Lung (tissue), 12 donors: Measurements from ENCODE around the gene DTNA. TPM values are rescaled to one million over a fixed set of nuclear protein-coding genes. Genes with fewer than 3 reads are reported as not detected.
"Not testable (repeated sequence)": the region's sequence is repeated elsewhere in the genome, so short reads cannot be mapped to it uniquely, and the experiment has no call there.

ENCODE experiments used
- ATAC-seq: fragments of 200-7000 bp; cut with Tn5 transposase; one replicate; pipeline ENCODE4 v1.9.1; 2020; ENCODE audit warnings: moderate number of reproducible peaks; ENCODE audit not compliant: insufficient read depth, low FRiP score
- DNase-seq, 3 donors: peaks; one replicate each; pipeline ENCODE4 v3.0.0-alpha.2; 2013 to 2017
- H3K27ac ChIP-seq, 2 donors: one replicate each; pipeline ENCODE4 v1.5.1; 2013; ENCODE audit warnings: mild to moderate bottlenecking in 2 of 2, moderate library complexity in 2 of 2, control low read depth in 1 of 2, inconsistent platforms in 1 of 2, low read depth in 1 of 2, low read length in 1 of 2
- H3K27me3 ChIP-seq, 3 donors: one replicate each; pipeline ENCODE4 v1.5.1; 2013; ENCODE audit warnings: low read length in 2 of 3; ENCODE audit not compliant: control insufficient read depth in 3 of 3, insufficient read depth in 3 of 3
- H3K36me3 ChIP-seq, 4 donors: one replicate each; pipeline ENCODE4 v1.5.1; 2013; ENCODE audit warnings: low read length in 4 of 4, mild to moderate bottlenecking in 1 of 4, moderate library complexity in 1 of 4; ENCODE audit not compliant: control insufficient read depth in 4 of 4, insufficient read depth in 4 of 4
- H3K4me1 ChIP-seq, 5 donors: one replicate each; pipeline ENCODE4 v1.5.1; 2013; ENCODE audit warnings: low read length in 5 of 5, mild to moderate bottlenecking in 2 of 5, moderate library complexity in 1 of 5; ENCODE audit not compliant: control insufficient read depth in 5 of 5, insufficient read depth in 5 of 5
- H3K4me3 ChIP-seq: one replicate; pipeline ENCODE4 v1.5.1; 2013; ENCODE audit warnings: mild to moderate bottlenecking, control low read depth, moderate library complexity
- H3K9ac ChIP-seq, 2 donors: one replicate each; pipeline ENCODE4 v1.5.1; 2013; ENCODE audit warnings: low read length in 2 of 2, control low read depth in 1 of 2; ENCODE audit not compliant: insufficient read depth in 1 of 2
- H3K9me3 ChIP-seq, 4 donors: one replicate each; pipeline ENCODE4 v1.5.1; 2013; ENCODE audit warnings: low read length in 3 of 4, mild to moderate bottlenecking in 1 of 4, moderate library complexity in 1 of 4; ENCODE audit not compliant: control insufficient read depth in 4 of 4, insufficient read depth in 3 of 4
- CTCF ChIP-seq: IDR thresholded peaks from 2 replicates; pipeline ENCODE4 v1.5.1; 2012; ENCODE audit warnings: mild to moderate bottlenecking; ENCODE audit errors: control extremely low read depth, extremely low read depth
- WGBS, 2 donors: extraction: QIAGEN DNeasy Blood & Tissue Kit; methylation state at CpG; one replicate each; pipeline ENCODE4 v1.1.7; 2013; 5-methylcytosine and 5-hydroxymethylcytosine counted together
- polyA plus RNA-seq, 2 donors: library from polyadenylated mRNA; stranded (reverse); fragments of 200-250 nt; gene quantifications; one replicate each; pipeline ENCODE4 v1.2.1, GENCODE V29; 2013
- total RNA-seq, 2 donors: library from RNA; depleted of rRNA in 1 of 2; stranded (reverse); fragments of >200 nt in 1 of 2; gene quantifications; one replicate each; pipeline ENCODE4 v1.2.1, GENCODE V29; 2014 to 2021
- donor health status: control.
- donor health status: control.
- donor health status: Bipolar disorder and iron deficiency.
- donor health status: healthy.
- donor health status: DM: yes; HTN: yes; CAD: no.

Gene DTNA
- total and polyA plus RNA-seq, 4 donors, result 5.0 to 23.8 (median 12.9) TPM

- Histone ChIP-seq H3K9me3 (peaks cover 0 to 4% (median 0%) of the 10 kb centered on the region in 4 donors), H3K36me3 (no peaks in the 10 kb centered on the region), H3K4me1 (peaks cover 0 to 25% (median 0%) of the 10 kb centered on the region in 5 donors), H3K27ac (peak overlapping the region in 1 of 2 donors; percentile 88), H3K27me3 (no peaks in the 10 kb centered on the region), H3K9ac (no peak overlapping the region), H3K4me3 (no peak overlapping the region)
- DNase-seq (peak in 2 of 3 donors; percentile 51 to 58), ATAC-seq (peak; percentile 25)
- no peak for TF ChIP-seq CTCF
These were observed 20.7 kb downstream of the DTNA start for GRCh38 chr18:34730774-34731173.

- H3K27ac ChIP-seq, result no peak overlapping the region
- no peak overlapping the region for H3K9ac ChIP-seq
- H3K4me3 ChIP-seq, result no peak overlapping the region
- no peak for DNase-seq
- peaks cover 0 to 33% (median 5%) of the 10 kb centered on the region in 5 donors for H3K4me1 ChIP-seq
- WGBS, 2 donors, result 63 to 87% methylated on average over 1 of the region's 1 CpG
- ATAC-seq, result no peak
- no peaks in the 10 kb centered on the region for H3K9me3 ChIP-seq
- TF ChIP-seq CTCF, result no peak
- no peaks in the 10 kb centered on the region for H3K36me3 ChIP-seq
- H3K27me3 ChIP-seq, result no peaks in the 10 kb centered on the region
These were observed 24.0 kb downstream of the DTNA start for GRCh38 chr18:34734056-34734455.

- not testable (repeated sequence) for ATAC-seq, H3K36me3 ChIP-seq, DNase-seq
These were observed 24.4 kb downstream of the DTNA start for GRCh38 chr18:34734526-34734925.

GRCh38 chr18:34738175-34738894 lies 28.2 kb downstream of the DTNA start:
- H3K9me3 ChIP-seq, result no peaks in the 10 kb centered on the region
- no peak for ATAC-seq

More at GRCh38 chr18:34734526-34734925, 24.4 kb downstream of the DTNA start:
- H3K4me1 ChIP-seq, result peaks cover 0 to 32% (median 5%) of the 10 kb centered on the region in 5 donors
- H3K27me3 ChIP-seq, H3K27ac ChIP-seq, H3K9me3 ChIP-seq, H3K9ac ChIP-seq, H3K4me3 ChIP-seq: not testable (repeated sequence)

More at GRCh38 chr18:34738175-34738894, 28.2 kb downstream of the DTNA start:
- H3K27ac ChIP-seq, result peak overlapping the region in 1 of 2 donors; percentile 78
- no peak overlapping the region for H3K4me3 ChIP-seq
- peak in 2 of 3 donors; percentile 14 to 27 for DNase-seq
- peaks cover 0 to 38% (median 8%) of the 10 kb centered on the region in 5 donors for H3K4me1 ChIP-seq
- no peaks in the 10 kb centered on the region for H3K27me3 ChIP-seq
- 54 to 82% methylated on average over 9 of the region's 9 CpGs for WGBS, 2 donors
- no peak for TF ChIP-seq CTCF
- no peak overlapping the region for H3K9ac ChIP-seq
- no peaks in the 10 kb centered on the region for H3K36me3 ChIP-seq
